CD8-positive, alpha-beta memory T cell (primary cell): ENCODE data around the gene SLAMF1. TPM values are rescaled to one million over a fixed set of nuclear protein-coding genes. Genes with fewer than 3 reads are reported as not detected.
A peak's percentile ranks its signal among the peaks of the same experiment; 100 is the strongest.

ENCODE experiments used
- CTCF ChIA-PET: fragments of 350-600 bp; sonication (Branson Sonifier 250); formaldehyde crosslinking; loops from one replicate; lab custom pipeline; 2021; ENCODE audit warnings: antibody characterized with exemption; lab: Charles Lee
- POLR2A ChIA-PET: fragments of 350-600 bp; sonication (Branson Sonifier 250); formaldehyde crosslinking; loops from one replicate; lab custom pipeline; 2021; ENCODE audit warnings: antibody characterized with exemption; lab: Charles Lee
- DNase-seq, 5 donors: peaks; one replicate each; pipeline versions ENCODE4 v3.0.0 to v3.0.0-alpha.2; 2020 to 2022; ENCODE audit warnings: mixed read lengths in 1 of 5
- H3K27ac ChIP-seq: one replicate; pipeline ENCODE4 v1.7.0; 2013; ENCODE audit warnings: low read depth, mild to moderate bottlenecking, low read length, moderate library complexity
- H3K27me3 ChIP-seq: 2 replicates; pipeline ENCODE4 v1.7.0; 2013; ENCODE audit warnings: low read length, mild to moderate bottlenecking; ENCODE audit not compliant: insufficient read depth, poor library complexity, severe bottlenecking
- H3K36me3 ChIP-seq: 2 replicates; pipeline ENCODE4 v1.7.0; 2013; ENCODE audit warnings: mild to moderate bottlenecking, low read length, moderate library complexity; ENCODE audit not compliant: insufficient read depth
- H3K4me1 ChIP-seq: 2 replicates; pipeline ENCODE4 v1.7.0; 2013; ENCODE audit warnings: mild to moderate bottlenecking, low read length, moderate library complexity; ENCODE audit not compliant: insufficient read depth
- H3K4me3 ChIP-seq: 2 replicates; pipeline ENCODE4 v1.7.0; 2013; ENCODE audit warnings: mild to moderate bottlenecking, low read length
- H3K9me3 ChIP-seq: 2 replicates; pipeline ENCODE4 v1.7.0; 2013; ENCODE audit warnings: mild to moderate bottlenecking, low read length
- H3K27ac Mint-ChIP-seq, 8 donors: one replicate each; pipeline ENCODE4 v1.8.0; 2020 to 2021; ENCODE audit warnings: mixed read lengths in 8 of 8, mild to moderate bottlenecking in 6 of 8, inconsistent platforms in 3 of 8, moderate library complexity in 3 of 8
- H3K27me3 Mint-ChIP-seq, 2 donors: one replicate each; pipeline ENCODE4 v1.8.0; 2020 to 2021; ENCODE audit warnings: mixed read lengths in 2 of 2, mild to moderate bottlenecking in 1 of 2, moderate library complexity in 1 of 2
- H3K36me3 Mint-ChIP-seq, 3 donors: one replicate each; pipeline ENCODE4 v1.8.0; 2020 to 2021; ENCODE audit warnings: mixed read lengths in 3 of 3, inconsistent platforms in 1 of 3, mild to moderate bottlenecking in 1 of 3
- H3K4me1 Mint-ChIP-seq, 3 donors: one replicate each; pipeline ENCODE4 v1.8.0; 2020 to 2021; ENCODE audit warnings: mixed read lengths in 3 of 3, inconsistent platforms in 1 of 3, mild to moderate bottlenecking in 1 of 3
- H3K4me3 Mint-ChIP-seq, 7 donors: one replicate each; pipeline ENCODE4 v1.8.0; 2020 to 2021; ENCODE audit warnings: mixed read lengths in 7 of 7, mild to moderate bottlenecking in 6 of 7, moderate library complexity in 4 of 7, inconsistent platforms in 2 of 7
- H3K9me3 Mint-ChIP-seq, 5 donors: one replicate each; pipeline ENCODE4 v1.8.0; 2020 to 2022; ENCODE audit warnings: mixed read lengths in 5 of 5, mild to moderate bottlenecking in 3 of 5, moderate library complexity in 2 of 5, inconsistent platforms in 1 of 5
- polyA plus RNA-seq: library from polyadenylated mRNA; unstranded; fragments of 300-500 nt; fragmentation: Illumina TruSeq; gene quantifications from one replicate; pipeline ENCODE4 v1.2.3, GENCODE V29; 2021
- total RNA-seq, 2 experiments: library from RNA; stranded (reverse); gene quantifications; one replicate each; pipeline ENCODE4 v1.2.3, GENCODE V29; 2021

The SLAMF1 gene
- total and polyA plus RNA-seq, 3 experiments from 2014 or later: 48.5 to 75.0 (median 74.0) TPM

DNA sequence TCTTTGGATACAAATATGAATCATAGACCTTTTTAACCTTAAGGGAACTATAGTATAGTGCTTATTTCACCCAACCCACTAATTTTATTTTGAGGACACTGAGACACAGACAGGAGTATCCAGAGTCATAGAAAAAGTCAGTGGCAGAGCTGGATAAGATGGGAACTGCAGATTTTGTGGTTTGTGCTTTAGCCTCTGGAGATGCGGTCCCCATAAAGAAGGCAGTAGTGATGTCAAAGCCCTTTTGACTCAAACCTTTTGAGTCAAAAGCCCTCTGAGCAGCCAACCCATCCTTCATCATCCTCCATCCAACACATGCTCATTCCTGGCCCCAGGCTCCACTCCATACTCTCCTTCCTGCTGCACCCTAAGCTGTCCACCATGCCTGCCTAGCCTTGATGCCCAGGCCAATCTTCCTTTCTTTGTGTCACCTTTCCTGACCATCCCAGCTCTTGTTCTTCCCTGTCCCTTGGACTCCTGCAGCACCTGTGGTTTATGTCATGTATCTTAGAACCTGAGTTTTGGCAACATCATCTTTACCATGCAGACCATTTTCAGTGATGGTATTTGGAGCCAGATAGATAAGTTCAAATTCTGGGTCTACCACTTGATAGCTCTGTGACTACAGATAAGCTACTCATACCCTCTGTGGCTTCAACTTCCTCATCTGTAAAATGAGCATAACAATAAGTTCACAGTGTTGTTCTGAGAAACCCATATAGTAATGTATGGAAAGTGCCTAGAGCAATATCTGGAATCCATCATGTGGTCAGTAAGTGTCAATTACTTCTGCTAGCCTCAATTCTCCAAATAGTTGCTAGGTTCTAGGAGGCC is 20.1 kb downstream of the SLAMF1 start:
- no peak for DNase-seq
- Mint-ChIP-seq H3K27me3 (no peaks in the 10 kb centered on the region), H3K9me3 (no peaks in the 10 kb centered on the region), H3K4me3 (peak overlapping the region in 6 of 7 donors; percentile 51 to 78 (median 71)), H3K36me3 (peaks cover 36 to 73% (median 42%) of the 10 kb centered on the region in 3 donors), H3K27ac (peak overlapping the region; percentile 61 to 99 (median 92)), H3K4me1 (peaks cover 100% of the 10 kb centered on the region in 3 donors)
- no peak overlapping the region for H3K4me3 ChIP-seq
- peaks cover 94% of the 10 kb centered on the region for H3K4me1 ChIP-seq
- POLR2A ChIA-PET: interaction anchor here (0.5 to 1.4 kb wide), 3 partner anchors 15 to 53 kb away, joined by 3 read pairs; no protein-coding TSS in a partner anchor
- H3K27me3 ChIP-seq: no peaks in the 10 kb centered on the region
- H3K36me3 ChIP-seq: no peaks in the 10 kb centered on the region
- no peak overlapping the region for H3K27ac ChIP-seq
- no peaks in the 10 kb centered on the region for H3K9me3 ChIP-seq
- CTCF ChIA-PET: interaction anchor here (0.6 to 3.6 kb wide), 8 partner anchors 8 to 123 kb away, joined by 3 to 30 read pairs (median 4); partner anchors contain the start of gene SLAMF1

DNA sequence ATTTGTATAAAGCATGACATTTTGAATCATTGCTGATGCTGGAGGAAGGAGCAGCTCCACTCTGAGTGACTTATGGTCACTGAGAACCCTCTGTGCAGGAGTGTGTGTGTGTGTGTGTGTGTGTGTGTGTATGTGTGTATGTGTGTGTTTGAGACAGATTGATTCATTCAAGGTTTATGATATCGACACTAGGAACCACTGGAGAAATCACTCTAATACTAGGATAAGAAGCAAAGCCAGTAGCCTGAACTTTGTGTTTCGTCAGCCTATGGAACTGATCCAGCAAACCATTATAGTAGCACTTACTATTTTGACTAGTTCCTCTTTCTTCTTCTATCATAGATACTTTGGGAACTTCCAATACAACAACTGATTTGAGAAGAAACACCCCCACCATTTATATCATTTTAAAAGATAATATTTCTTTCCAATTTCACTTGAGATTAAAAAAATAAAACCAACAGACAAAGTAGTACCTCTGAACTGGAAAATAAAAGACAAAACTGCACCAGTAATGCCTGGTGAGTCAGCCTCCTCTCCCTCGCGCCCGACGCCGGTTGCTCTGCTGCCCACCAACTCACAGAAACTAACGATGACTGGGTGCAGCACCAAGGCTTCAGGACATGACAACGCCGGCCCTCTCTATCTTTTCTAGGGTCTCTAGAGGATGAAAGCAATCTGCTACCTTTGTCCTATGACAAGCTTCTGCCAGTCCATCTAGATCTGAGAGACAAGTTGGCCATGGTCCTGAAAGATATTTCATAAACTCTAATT is 20.9 kb downstream of the SLAMF1 start:
- peaks cover 98 to 100% (median 99%) of the 10 kb centered on the region in 3 donors for H3K4me1 Mint-ChIP-seq
- peaks cover 90% of the 10 kb centered on the region for H3K4me1 ChIP-seq
- H3K27ac Mint-ChIP-seq: peak overlapping the region; percentile 61 to 97 (median 86)
- no peaks in the 10 kb centered on the region for H3K27me3 Mint-ChIP-seq
- H3K9me3 ChIP-seq: no peaks in the 10 kb centered on the region
- H3K4me3 ChIP-seq: no peak overlapping the region
- H3K9me3 Mint-ChIP-seq: no peaks in the 10 kb centered on the region
- ChIA-PET POLR2A (interaction anchor here (0.6 to 1.4 kb wide), 2 partner anchors 53 to 118 kb away, joined by 3 read pairs; no protein-coding TSS in a partner anchor), CTCF (interaction anchor here (0.6 to 1.3 kb wide), 4 partner anchors 21 to 55 kb away, joined by 3 to 4 read pairs (median 3); partner anchors contain the start of gene SLAMF1)
- H3K36me3 Mint-ChIP-seq: peaks cover 31 to 70% (median 44%) of the 10 kb centered on the region in 3 donors
- DNase-seq: no peak
- H3K27me3 ChIP-seq: no peaks in the 10 kb centered on the region
- H3K36me3 ChIP-seq: no peaks in the 10 kb centered on the region
- H3K4me3 Mint-ChIP-seq: peak overlapping the region in 6 of 7 donors; percentile 51 to 78 (median 67)
- peak overlapping the region; percentile 1 for H3K27ac ChIP-seq

DNA sequence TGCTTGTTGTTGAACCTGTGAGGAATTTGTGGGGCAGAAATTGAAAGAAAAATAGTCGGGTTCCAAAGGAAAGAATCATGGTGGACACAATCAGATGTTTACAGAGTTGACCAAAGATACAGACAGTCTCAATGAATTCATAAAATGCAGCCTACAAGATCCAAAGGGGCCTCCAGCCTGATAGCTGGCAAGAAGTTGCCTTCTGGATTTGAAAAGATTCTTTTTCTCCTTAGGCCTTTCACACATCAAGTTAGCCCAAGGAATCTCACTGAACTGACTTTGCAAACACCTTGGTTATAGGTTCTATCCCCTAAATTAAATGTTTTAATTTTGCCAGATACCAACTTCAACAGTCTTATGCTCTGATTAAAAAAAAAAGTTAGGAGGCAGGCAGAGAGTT is 21.5 kb downstream of the SLAMF1 start:
- Histone ChIP-seq H3K4me1 (peaks cover 84% of the 10 kb centered on the region), H3K4me3 (no peak overlapping the region), H3K27me3 (no peaks in the 10 kb centered on the region), H3K36me3 (no peaks in the 10 kb centered on the region), H3K27ac (peak overlapping the region; percentile 1), H3K9me3 (no peaks in the 10 kb centered on the region)
- no peaks in the 10 kb centered on the region for H3K27me3 Mint-ChIP-seq
- H3K4me3 Mint-ChIP-seq: peak overlapping the region in 5 of 7 donors; percentile 37 to 78 (median 57)
- H3K27ac Mint-ChIP-seq: peak overlapping the region; percentile 5 to 97 (median 86)
- peaks cover 25 to 66% (median 46%) of the 10 kb centered on the region in 3 donors for H3K36me3 Mint-ChIP-seq
- no peaks in the 10 kb centered on the region for H3K9me3 Mint-ChIP-seq
- CTCF ChIA-PET: interaction anchor here (0.6 kb wide), 1 partner anchor 55 kb away, joined by 3 read pairs; no protein-coding TSS in a partner anchor
- no peak for DNase-seq
- H3K4me1 Mint-ChIP-seq: peaks cover 94 to 96% (median 95%) of the 10 kb centered on the region in 3 donors
- POLR2A ChIA-PET: interaction anchor here (0.6 kb wide), 1 partner anchor 119 kb away, joined by 3 read pairs; no protein-coding TSS in a partner anchor

DNA sequence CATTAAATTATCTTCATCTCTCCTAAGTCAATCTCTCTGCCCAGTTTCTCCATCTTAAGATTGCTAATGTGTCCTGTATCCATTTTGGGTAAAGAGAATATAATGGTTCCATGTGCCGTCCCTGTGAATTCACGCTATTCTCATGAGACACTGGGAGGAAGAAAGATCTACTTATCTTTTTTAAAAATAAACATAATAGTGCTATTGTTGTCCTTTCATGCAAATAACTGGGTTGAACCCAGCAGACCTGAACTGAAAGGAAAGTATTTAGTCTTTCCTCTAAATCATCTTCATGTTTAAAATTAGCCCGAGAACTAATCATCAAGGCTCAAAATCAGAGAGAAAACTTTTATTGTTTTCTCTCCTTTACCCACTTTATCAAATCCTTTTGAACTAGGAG is 22.4 kb downstream of the SLAMF1 start:
- peak overlapping the region; percentile 70 to 97 (median 88) for H3K27ac Mint-ChIP-seq
- no peak for DNase-seq
- Histone ChIP-seq H3K27ac (no peak overlapping the region), H3K4me3 (no peak overlapping the region), H3K9me3 (no peaks in the 10 kb centered on the region), H3K4me1 (peaks cover 80% of the 10 kb centered on the region), H3K36me3 (peaks cover 6% of the 10 kb centered on the region), H3K27me3 (no peaks in the 10 kb centered on the region)
- ChIA-PET CTCF (interaction anchor here (1.8 to 9.0 kb wide), 2 partner anchors 49 to 58 kb away, joined by 4 to 67 read pairs; no protein-coding TSS in a partner anchor), POLR2A (no interaction called here)
- peaks cover 92 to 96% (median 93%) of the 10 kb centered on the region in 3 donors for H3K4me1 Mint-ChIP-seq
- H3K36me3 Mint-ChIP-seq: peaks cover 31 to 67% (median 47%) of the 10 kb centered on the region in 3 donors
- peak overlapping the region in 6 of 7 donors; percentile 37 to 78 (median 50) for H3K4me3 Mint-ChIP-seq
- no peaks in the 10 kb centered on the region for H3K27me3 Mint-ChIP-seq
- no peaks in the 10 kb centered on the region for H3K9me3 Mint-ChIP-seq

DNA sequence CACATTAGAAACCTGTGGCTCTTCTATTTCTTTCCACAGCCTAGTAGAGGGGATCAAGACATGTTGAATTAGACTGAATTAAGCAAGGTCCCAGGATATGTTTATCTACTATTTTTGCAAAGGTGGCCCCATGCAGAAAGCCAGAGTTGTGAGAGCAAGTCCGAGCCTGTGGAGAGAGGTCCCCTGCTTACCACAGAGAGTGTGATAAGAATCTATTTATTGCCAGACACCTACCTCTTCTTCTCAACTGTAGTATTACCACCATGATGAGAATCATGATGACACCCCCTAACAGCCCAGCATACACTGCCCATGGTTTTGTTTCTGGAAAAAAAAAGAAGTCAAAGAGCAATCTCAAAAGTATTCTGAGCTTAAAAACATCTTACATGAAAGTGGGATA is 23.0 kb downstream of the SLAMF1 start:
- H3K9me3 ChIP-seq: no peaks in the 10 kb centered on the region
- H3K36me3 ChIP-seq: peaks cover 9% of the 10 kb centered on the region
- ChIA-PET CTCF (interaction anchor here (1.4 to 9.0 kb wide), 5 partner anchors 9 to 58 kb away, joined by 3 to 67 read pairs (median 4); partner anchors contain the start of gene SLAMF1), POLR2A (no interaction called here)
- no peak for DNase-seq
- Mint-ChIP-seq H3K9me3 (no peaks in the 10 kb centered on the region), H3K4me1 (peaks cover 91 to 96% (median 93%) of the 10 kb centered on the region in 3 donors), H3K27me3 (no peaks in the 10 kb centered on the region), H3K36me3 (peaks cover 35 to 73% (median 51%) of the 10 kb centered on the region in 3 donors), H3K4me3 (peak overlapping the region in 6 of 7 donors; percentile 31 to 83 (median 66)), H3K27ac (peak overlapping the region; percentile 82 to 95 (median 92))
- no peak overlapping the region for H3K27ac ChIP-seq
- H3K4me1 ChIP-seq: peaks cover 79% of the 10 kb centered on the region
- H3K4me3 ChIP-seq: no peak overlapping the region
- no peaks in the 10 kb centered on the region for H3K27me3 ChIP-seq

DNA sequence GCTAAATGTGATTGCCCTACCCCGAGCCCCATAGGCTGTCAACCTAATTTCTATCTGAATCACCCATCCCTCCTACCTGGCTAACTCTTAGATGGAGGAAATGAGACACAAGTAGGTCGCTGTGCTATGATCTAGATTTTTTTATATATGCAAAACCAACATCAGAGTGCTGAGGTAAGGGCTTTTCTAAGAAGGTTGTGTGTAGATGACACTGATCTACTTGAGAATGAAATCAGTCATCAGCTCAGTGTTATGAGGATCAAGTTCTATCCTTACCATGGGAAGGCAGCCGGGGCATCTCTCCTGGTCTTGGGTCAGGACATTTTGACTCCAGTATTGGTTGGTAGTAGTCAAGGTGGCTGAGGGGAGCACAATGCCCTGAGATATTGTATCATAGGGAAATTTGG is 23.6 kb downstream of the SLAMF1 start:
- Mint-ChIP-seq H3K27me3 (no peaks in the 10 kb centered on the region), H3K27ac (peak overlapping the region; percentile 82 to 95 (median 94)), H3K9me3 (no peaks in the 10 kb centered on the region), H3K4me3 (peak overlapping the region; percentile 12 to 83 (median 66)), H3K36me3 (peaks cover 31 to 73% (median 50%) of the 10 kb centered on the region in 3 donors), H3K4me1 (peaks cover 88 to 96% (median 92%) of the 10 kb centered on the region in 3 donors)
- ChIA-PET CTCF (interaction anchor here (1.4 to 9.0 kb wide), 6 partner anchors 9 to 332 kb away, joined by 3 to 67 read pairs (median 4); partner anchors contain the start of gene SLAMF1), POLR2A (no interaction called here)
- no peak overlapping the region for H3K4me3 ChIP-seq
- H3K27me3 ChIP-seq: no peaks in the 10 kb centered on the region
- peak in 1 of 5 donors; percentile 43 for DNase-seq
- no peak overlapping the region for H3K27ac ChIP-seq
- peaks cover 11% of the 10 kb centered on the region for H3K36me3 ChIP-seq
- no peaks in the 10 kb centered on the region for H3K9me3 ChIP-seq
- peaks cover 77% of the 10 kb centered on the region for H3K4me1 ChIP-seq

DNA sequence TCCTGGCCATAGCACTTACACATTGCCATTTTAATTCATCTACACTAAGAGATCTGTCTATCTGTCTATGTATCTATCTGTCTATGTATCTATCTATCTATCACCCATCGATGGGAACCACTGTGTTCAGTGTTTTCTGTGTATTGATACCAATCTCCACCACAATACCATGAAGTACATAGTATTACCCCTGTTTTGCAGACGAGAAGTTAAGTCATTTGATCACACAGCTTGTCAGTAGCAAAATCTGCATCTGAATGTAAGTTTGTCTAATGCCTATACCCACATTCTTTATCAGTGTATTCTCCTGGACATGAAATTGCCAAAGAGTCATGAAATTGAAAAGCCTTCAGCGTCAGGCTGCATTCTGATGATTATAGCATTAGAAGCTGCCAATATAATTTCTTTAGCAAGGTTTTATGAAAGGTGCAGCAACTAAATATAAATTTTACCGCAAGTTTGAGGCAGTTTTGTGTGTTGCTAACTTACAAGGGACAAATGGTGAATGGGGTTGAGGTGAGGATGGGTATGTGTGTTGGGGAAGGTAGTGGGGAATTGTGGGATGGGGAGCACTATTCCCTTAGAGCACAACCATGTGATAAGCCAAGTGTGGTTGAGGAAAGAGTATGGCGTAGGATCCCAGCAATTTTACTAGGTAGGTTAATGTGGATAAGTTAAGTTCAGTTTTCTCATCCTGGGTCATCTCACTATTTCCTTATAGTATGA is 24.2 kb downstream of the SLAMF1 start:
- Histone ChIP-seq H3K27me3 (no peaks in the 10 kb centered on the region), H3K4me3 (no peak overlapping the region), H3K9me3 (no peaks in the 10 kb centered on the region), H3K27ac (no peak overlapping the region), H3K4me1 (peaks cover 75% of the 10 kb centered on the region), H3K36me3 (peaks cover 13% of the 10 kb centered on the region)
- ChIA-PET CTCF (interaction anchor here (1.4 to 9.0 kb wide), 6 partner anchors 10 to 331 kb away, joined by 3 to 67 read pairs (median 4); partner anchors contain the start of gene SLAMF1), POLR2A (no interaction called here)
- Mint-ChIP-seq H3K9me3 (no peaks in the 10 kb centered on the region), H3K27ac (peak overlapping the region; percentile 82 to 95 (median 94)), H3K27me3 (no peaks in the 10 kb centered on the region), H3K36me3 (peaks cover 31 to 73% (median 50%) of the 10 kb centered on the region in 3 donors), H3K4me1 (peaks cover 88 to 96% (median 90%) of the 10 kb centered on the region in 3 donors), H3K4me3 (peak overlapping the region in 3 of 7 donors; percentile 12 to 83 (median 76))
- no peak for DNase-seq
